Measurements from ENCODE around the gene RPS6KA4.

DNA sequence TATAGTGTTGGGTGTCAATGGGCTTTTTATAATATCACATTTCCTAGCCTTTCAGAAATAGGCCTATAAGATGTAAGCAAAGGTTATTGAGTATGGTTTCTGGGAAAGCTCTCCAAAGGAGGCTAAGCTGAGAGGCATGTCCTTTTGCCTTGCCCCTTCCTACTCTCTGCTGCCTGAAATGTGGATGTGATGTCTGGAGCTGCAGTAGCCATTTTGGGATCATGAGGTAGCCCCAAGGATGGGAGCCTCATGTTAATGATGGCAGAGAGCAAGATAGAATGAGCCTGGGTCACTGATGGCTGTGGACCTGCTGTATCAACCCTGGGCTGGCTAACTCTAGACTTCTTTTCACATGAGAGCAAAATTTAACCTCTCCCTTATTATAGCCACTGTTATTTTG lies 29.0 kb downstream of the RPS6KA4 start:
- TF ChIP-seq, protein P1, sequence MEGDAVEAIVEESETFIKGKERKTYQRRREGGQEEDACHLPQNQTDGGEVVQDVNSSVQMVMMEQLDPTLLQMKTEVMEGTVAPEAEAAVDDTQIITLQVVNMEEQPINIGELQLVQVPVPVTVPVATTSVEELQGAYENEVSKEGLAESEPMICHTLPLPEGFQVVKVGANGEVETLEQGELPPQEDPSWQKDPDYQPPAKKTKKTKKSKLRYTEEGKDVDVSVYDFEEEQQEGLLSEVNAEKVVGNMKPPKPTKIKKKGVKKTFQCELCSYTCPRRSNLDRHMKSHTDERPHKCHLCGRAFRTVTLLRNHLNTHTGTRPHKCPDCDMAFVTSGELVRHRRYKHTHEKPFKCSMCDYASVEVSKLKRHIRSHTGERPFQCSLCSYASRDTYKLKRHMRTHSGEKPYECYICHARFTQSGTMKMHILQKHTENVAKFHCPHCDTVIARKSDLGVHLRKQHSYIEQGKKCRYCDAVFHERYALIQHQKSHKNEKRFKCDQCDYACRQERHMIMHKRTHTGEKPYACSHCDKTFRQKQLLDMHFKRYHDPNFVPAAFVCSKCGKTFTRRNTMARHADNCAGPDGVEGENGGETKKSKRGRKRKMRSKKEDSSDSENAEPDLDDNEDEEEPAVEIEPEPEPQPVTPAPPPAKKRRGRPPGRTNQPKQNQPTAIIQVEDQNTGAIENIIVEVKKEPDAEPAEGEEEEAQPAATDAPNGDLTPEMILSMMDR (optimal IDR thresholded peaks at IDR 0.05 in 1 of 3, IDR thresholded peaks at IDR 0.05 in 1 of 3, conservative IDR thresholded peaks at IDR 0.05 in 1 of 3; ENCODE audit: extremely low read depth in 1 of 3, insufficient read depth in 2 of 3, low read length in 3 of 3) = no peak
- no peak for TF ChIP-seq EZH2 (IDR thresholded peaks at IDR 0.05; ENCODE audit: low read length)
